Neural progenitor cell (in vitro differentiated cells): ENCODE measurements around the gene KANK4. TPM values are rescaled to one million over a fixed set of nuclear protein-coding genes. Genes with fewer than 3 reads are reported as not detected.
A peak's percentile ranks its signal among the peaks of the same experiment; 100 is the strongest.

Experiments used
- DNase-seq: peaks from one replicate; pipeline ENCODE4 v3.0.0-alpha.2; 2016; ENCODE audit warnings: low spot score
- H2AFZ ChIP-seq: fragments of 200-600 bp; sonication (generic); replicated peaks from 2 replicates; pipeline ENCODE4 v1.6.1; 2016; ENCODE audit warnings: antibody characterized with exemption
- H3F3A ChIP-seq: fragments of 200-600 bp; sonication (generic); 2 replicates; pipeline ENCODE4 v1.6.1; 2016; ENCODE audit warnings: antibody characterized with exemption, low read depth
- H3K27ac ChIP-seq: fragments of 200-600 bp; sonication (generic); 2 replicates; pipeline ENCODE4 v1.5.1; 2016; ENCODE audit warnings: mild to moderate bottlenecking
- H3K27me3 ChIP-seq: fragments of 200-600 bp; sonication (generic); 2 replicates; pipeline ENCODE4 v1.6.1; 2016; ENCODE audit warnings: mild to moderate bottlenecking, moderate library complexity
- H3K36me3 ChIP-seq: fragments of 200-600 bp; sonication (generic); 2 replicates; pipeline ENCODE4 v1.5.1; 2016
- H3K4me1 ChIP-seq: fragments of 200-600 bp; sonication (generic); 2 replicates; pipeline ENCODE4 v1.6.1; 2016; ENCODE audit warnings: mixed run types
- H3K4me2 ChIP-seq: fragments of 200-600 bp; sonication (generic); 2 replicates; pipeline ENCODE4 v1.6.1; 2016
- H3K4me3 ChIP-seq: fragments of 200-600 bp; sonication (generic); 2 replicates; pipeline ENCODE4 v1.5.1; 2016
- H3K79me2 ChIP-seq: fragments of 200-600 bp; sonication (generic); 2 replicates; pipeline ENCODE4 v1.6.1; 2016; ENCODE audit warnings: low read depth
- H3K9ac ChIP-seq: fragments of 200-600 bp; sonication (generic); 2 replicates; pipeline ENCODE4 v1.6.1; 2016
- H3K9me3 ChIP-seq: fragments of 200-600 bp; sonication (generic); 2 replicates; pipeline ENCODE4 v1.5.1; 2016; ENCODE audit warnings: low read depth
- H4K20me1 ChIP-seq: fragments of 200-600 bp; sonication (generic); 2 replicates; pipeline ENCODE4 v1.6.1; 2016; ENCODE audit warnings: low read depth
- H3K27ac Mint-ChIP-seq: 3 replicates; pipeline ENCODE4 v1.8.0; 2021; ENCODE audit warnings: mixed read lengths
- H3K27me3 Mint-ChIP-seq: 2 replicates; pipeline ENCODE4 v1.8.0; 2022; ENCODE audit warnings: low read depth, mild to moderate bottlenecking, inconsistent platforms, moderate library complexity, mixed read lengths; ENCODE audit not compliant: insufficient read depth
- H3K36me3 Mint-ChIP-seq: 3 replicates; pipeline ENCODE4 v1.8.0; 2021; ENCODE audit warnings: mixed read lengths
- H3K4me1 Mint-ChIP-seq: 3 replicates; pipeline ENCODE4 v1.8.0; 2021; ENCODE audit warnings: mixed read lengths
- H3K4me3 Mint-ChIP-seq: 3 replicates; pipeline ENCODE4 v1.8.0; 2021; ENCODE audit warnings: mild to moderate bottlenecking, moderate library complexity, mixed read lengths
- H3K9me3 Mint-ChIP-seq: 3 replicates; pipeline ENCODE4 v1.8.0; 2020; ENCODE audit warnings: mixed read lengths
- CTCF ChIP-seq: fragments of 200-600 bp; sonication (generic); IDR thresholded peaks from 2 replicates; pipeline ENCODE4 v1.5.1; 2017; ENCODE audit warnings: antibody characterized with exemption, mild to moderate bottlenecking
- EZH2 ChIP-seq: fragments of 200-600 bp; sonication (generic); IDR thresholded peaks from 2 replicates; pipeline ENCODE4 v1.6.1; 2017; ENCODE audit warnings: antibody characterized with exemption, mild to moderate bottlenecking, moderate library complexity
- EZH2phosphoT487 ChIP-seq: fragments of 200-600 bp; sonication (generic); IDR thresholded peaks from 2 replicates; pipeline ENCODE4 v1.6.1; 2017; ENCODE audit warnings: antibody characterized with exemption
- total RNA-seq: library from RNA; depleted of rRNA; stranded (reverse); fragments of >200 nt; gene quantifications from 2 replicates; pipeline ENCODE4 v1.2.3, GENCODE V29; 2015; ENCODE audit warnings: low replicate concordance

KANK4 gene
- total RNA-seq, 1 donor from 2014 or later = not detected

- H3K27ac Mint-ChIP-seq = peak overlapping the region; percentile 48
- H3K4me1 ChIP-seq = peaks cover 22% of the 10 kb centered on the region
- H3K4me1 Mint-ChIP-seq = peaks cover 31% of the 10 kb centered on the region
- H3K4me3 Mint-ChIP-seq = no peak overlapping the region
- no peaks in the 10 kb centered on the region for H3K36me3 ChIP-seq
- H4K20me1 ChIP-seq = no peaks in the 10 kb centered on the region
- H3K27ac ChIP-seq = no peak overlapping the region
- H3K79me2 ChIP-seq = no peaks in the 10 kb centered on the region
- no peak for DNase-seq
- H3K9me3 ChIP-seq = no peaks in the 10 kb centered on the region
- H3K9me3 Mint-ChIP-seq = no peaks in the 10 kb centered on the region
- H3K27me3 ChIP-seq = peaks cover 5% of the 10 kb centered on the region
- H3K36me3 Mint-ChIP-seq = no peaks in the 10 kb centered on the region
- H3K27me3 Mint-ChIP-seq = peaks cover 7% of the 10 kb centered on the region
- peak overlapping the region; percentile 12 for H2AFZ ChIP-seq
- no peak overlapping the region for H3K4me3 ChIP-seq
- no peaks in the 10 kb centered on the region for H3F3A ChIP-seq
- no peak overlapping the region for H3K9ac ChIP-seq
- H3K4me2 ChIP-seq = peak overlapping the region; percentile 31
- no peak for TF ChIP-seq CTCF
- no peak for TF ChIP-seq EZH2
- no peak for TF ChIP-seq EZH2phosphoT487
These were observed 19.6 kb downstream of the KANK4 start for GRCh38 chr1:62299426-62300200.

- Histone ChIP-seq H3K9me3 (no peaks in the 10 kb centered on the region), H3K27me3 (peaks cover 16% of the 10 kb centered on the region), H3K4me1 (peaks cover 21% of the 10 kb centered on the region), H3F3A (no peaks in the 10 kb centered on the region), H3K4me3 (no peak overlapping the region), H3K4me2 (peak overlapping the region; percentile 48), H3K36me3 (no peaks in the 10 kb centered on the region), H3K9ac (no peak overlapping the region), H2AFZ (no peak overlapping the region), H3K27ac (no peak overlapping the region), H3K79me2 (no peaks in the 10 kb centered on the region), H4K20me1 (no peaks in the 10 kb centered on the region)
- peaks cover 43% of the 10 kb centered on the region for H3K4me1 Mint-ChIP-seq
- peak; percentile 38 for DNase-seq
- peaks cover 3% of the 10 kb centered on the region for H3K27me3 Mint-ChIP-seq
- H3K27ac Mint-ChIP-seq = peak overlapping the region; percentile 55
- H3K9me3 Mint-ChIP-seq = peaks cover 6% of the 10 kb centered on the region
- TF ChIP-seq EZH2 (no peak), EZH2phosphoT487 (no peak), CTCF (no peak)
- no peak overlapping the region for H3K4me3 Mint-ChIP-seq
- H3K36me3 Mint-ChIP-seq = no peaks in the 10 kb centered on the region
These were observed 23.2 kb downstream of the KANK4 start for GRCh38 chr1:62295921-62296491.

- H3K27me3 ChIP-seq = peaks cover 29% of the 10 kb centered on the region
- peaks cover 12% of the 10 kb centered on the region for H3K4me1 ChIP-seq
- peaks cover 9% of the 10 kb centered on the region for H3K9me3 Mint-ChIP-seq
- H3K27ac Mint-ChIP-seq = no peak overlapping the region
- no peaks in the 10 kb centered on the region for H3K36me3 ChIP-seq
- no peaks in the 10 kb centered on the region for H4K20me1 ChIP-seq
- no peak overlapping the region for H2AFZ ChIP-seq
- no peak overlapping the region for H3K9ac ChIP-seq
- no peaks in the 10 kb centered on the region for H3K36me3 Mint-ChIP-seq
- DNase-seq = peak; percentile 45
- H3K4me3 Mint-ChIP-seq = no peak overlapping the region
- H3K79me2 ChIP-seq = no peaks in the 10 kb centered on the region
- peaks cover 3% of the 10 kb centered on the region for H3K27me3 Mint-ChIP-seq
- H3K27ac ChIP-seq = no peak overlapping the region
- no peak overlapping the region for H3K4me2 ChIP-seq
- H3K4me1 Mint-ChIP-seq = peaks cover 55% of the 10 kb centered on the region
- TF ChIP-seq EZH2 (no peak), CTCF (peak; percentile 30), EZH2phosphoT487 (no peak)
- no peaks in the 10 kb centered on the region for H3K9me3 ChIP-seq
- H3K4me3 ChIP-seq = no peak overlapping the region
- no peaks in the 10 kb centered on the region for H3F3A ChIP-seq
These were observed 25.0 kb downstream of the KANK4 start for GRCh38 chr1:62294261-62294660.
